Stomach (tissue), 9 donors: ENCODE data around the gene CCR3. TPM values are rescaled to one million over a fixed set of nuclear protein-coding genes. Genes with fewer than 3 reads are reported as not detected.

Source experiments
- DNase-seq, 2 donors: peaks; one replicate each; pipeline versions ENCODE4 v3.0.0 to v3.0.0-alpha.2; 2013 to 2019
- H3K27ac ChIP-seq, 5 donors: fragments of 200-600 bp in 4 of 5; sonication (generic) in 4 of 5; one replicate each; pipeline ENCODE4 v1.5.1; 2013 to 2019; ENCODE audit warnings: mild to moderate bottlenecking in 1 of 5, moderate library complexity in 1 of 5
- H3K27me3 ChIP-seq, 3 donors: fragments of 200-600 bp; sonication (generic); one replicate each; pipeline ENCODE4 v1.5.1; 2017 to 2019; ENCODE audit warnings: mixed run types in 1 of 3
- H3K36me3 ChIP-seq, 4 donors: fragments of 200-600 bp; sonication (generic); 1 replicate in 3 of 4; 2 replicates in 1 of 4; pipeline ENCODE4 v1.5.1; 2016 to 2019
- H3K4me1 ChIP-seq, 4 donors: fragments of 200-600 bp; sonication (generic); one replicate each; pipeline ENCODE4 v1.5.1; 2016 to 2019
- H3K4me3 ChIP-seq, 4 donors: fragments of 200-600 bp; sonication (generic) in 3 of 4; one replicate each; pipeline ENCODE4 v1.5.1; 2016 to 2019; ENCODE audit warnings: mild to moderate bottlenecking in 1 of 4
- H3K9me3 ChIP-seq, 4 donors: fragments of 200-600 bp; sonication (generic); one replicate each; pipeline ENCODE4 v1.5.1; 2016 to 2019
- CTCF ChIP-seq, 7 experiments: fragments of 450-650 bp in 4 of 7; fragments of 200-600 bp in 3 of 7; sonication (generic) in 3 of 7; IDR thresholded peaks; one replicate each; pipeline ENCODE4 v1.5.1; 2016 to 2019; ENCODE audit warnings: antibody characterized with exemption in 7 of 7, control low read depth in 2 of 7, mild to moderate bottlenecking in 1 of 7
- EP300 ChIP-seq: sonication (generic); formaldehyde crosslinking; IDR thresholded peaks from one replicate; pipeline ENCODE4 v1.6.1; 2017; ENCODE audit warnings: antibody characterized with exemption
- POLR2A ChIP-seq, 4 donors: fragments of 450-650 bp; IDR thresholded peaks; one replicate each; pipeline ENCODE4 v1.6.1; 2016; ENCODE audit warnings: antibody characterized with exemption in 4 of 4, control low read depth in 2 of 4, mild to moderate bottlenecking in 1 of 4, moderate library complexity in 1 of 4
- POLR2AphosphoS5 ChIP-seq, 3 donors: sonication (generic); formaldehyde crosslinking; IDR thresholded peaks; one replicate each; pipeline ENCODE4 v1.6.1; 2016; ENCODE audit warnings: antibody characterized with exemption in 3 of 3
- intact Hi-C: fragments of 100-400 bp; cut with DNase I; formaldehyde crosslinking; loops from one replicate; pipeline ENCODE4 v1.15.1; 2023; ENCODE audit warnings: low total_unique reads
- polyA plus RNA-seq, 3 donors: library from polyadenylated mRNA; stranded (reverse); fragments of 200-250 nt; gene quantifications; one replicate each; pipeline ENCODE4 v1.2.3, GENCODE V29; 2013
- total RNA-seq, 5 donors: library from RNA; depleted of rRNA; stranded (reverse); fragments of >200 nt; gene quantifications; one replicate each; pipeline versions ENCODE4 v1.1.0 to v1.2.3, GENCODE V29; 2014 to 2016
- donor health status: healthy with polysubstance abuse.
- donor health status: Bipolar disorder and iron deficiency.
- donor health status: healthy.

The CCR3 gene
- total and polyA plus RNA-seq, 8 donors = 0.05 to 8.9 (median 7.1) TPM; not detected in 5

GRCh38 chr3:46314517-46314916 lies 72.3 kb downstream of the CCR3 start:
- peaks cover 0 to 13% (median 0%) of the 10 kb centered on the region in 4 donors for H3K4me1 ChIP-seq
- no peaks in the 10 kb centered on the region for H3K9me3 ChIP-seq
- H3K27me3 ChIP-seq = no peaks in the 10 kb centered on the region
- intact Hi-C loops = no loop called here
- no peaks in the 10 kb centered on the region for H3K36me3 ChIP-seq
- H3K4me3 ChIP-seq = no peak overlapping the region
- no peak overlapping the region for H3K27ac ChIP-seq
- no peak for DNase-seq
- no peak for TF ChIP-seq CTCF (IDR thresholded peaks at IDR 0.05)
- TF ChIP-seq POLR2AphosphoS5 (IDR thresholded peaks at IDR 0.05) = no peak

GRCh38 chr3:46316206-46316605 lies 73.9 kb downstream of the CCR3 start:
- Histone ChIP-seq H3K4me3 (no peak overlapping the region), H3K27me3 (no peaks in the 10 kb centered on the region), H3K27ac (no peak overlapping the region), H3K36me3 (no peaks in the 10 kb centered on the region), H3K9me3 (no peaks in the 10 kb centered on the region), H3K4me1 (peaks cover 0 to 13% (median 0%) of the 10 kb centered on the region in 4 donors)
- no peak for DNase-seq
- intact Hi-C loops = no loop called here
- TF ChIP-seq POLR2A (IDR thresholded peaks at IDR 0.05) = no peak
- TF ChIP-seq EP300 = no peak
- TF ChIP-seq POLR2AphosphoS5 (IDR thresholded peaks at IDR 0.05) = no peak
- no peak for TF ChIP-seq CTCF (IDR thresholded peaks at IDR 0.05)

Other genes with a start within 250 kb of the CCR3 start
- 10 to 100 TPM; 18.0 to 97.4 (median 39.3) TPM for gene FYCO1, start 246.6 kb upstream of the CCR3 start, total RNA-seq
- gene FYCO1, start 246.6 kb upstream of the CCR3 start, polyA plus RNA-seq = 10 to 100 TPM; 10.7 to 11.8 (median 11.3) TPM
- under 1 TPM in 3 of 5 donors, not detected in 2; under 0.01 to 0.37 (median 0.14) TPM for gene XCR1, start 215.0 kb upstream of the CCR3 start, total RNA-seq
- under 1 TPM in 1 of 3 donors, not detected in 2; 0.03 TPM for gene XCR1, start 215.0 kb upstream of the CCR3 start, polyA plus RNA-seq
- gene CCR1, start 34.1 kb upstream of the CCR3 start, total RNA-seq = 1 to 10 TPM in 2 of 5 donors, not detected in 3; 1.4 to 2.6 TPM
- 1 to 10 TPM; 1.2 to 3.1 (median 2.6) TPM for gene CCR1, start 34.1 kb upstream of the CCR3 start, polyA plus RNA-seq
- 1 to 10 TPM in 1 of 5 donors, under 1 TPM in 1, not detected in 3; 0.37 to 2.5 TPM for gene CCR2, start 111.7 kb downstream of the CCR3 start, total RNA-seq
- under 1 TPM; 0.45 to 0.81 (median 0.61) TPM for gene CCR2, start 111.7 kb downstream of the CCR3 start, polyA plus RNA-seq
- gene CCR5, start 128.5 kb downstream of the CCR3 start, total RNA-seq = 1 to 10 TPM in 1 of 5 donors, under 1 TPM in 1, not detected in 3; 0.18 to 9.4 TPM
- gene CCR5, start 128.5 kb downstream of the CCR3 start, polyA plus RNA-seq = 1 to 10 TPM in 1 of 3 donors, under 1 TPM in 2; 0.44 to 2.0 (median 0.68) TPM
- gene CCRL2, start 164.8 kb downstream of the CCR3 start, total RNA-seq = 1 to 10 TPM in 2 of 5 donors, not detected in 3; 2.8 to 5.2 TPM
- gene CCRL2, start 164.8 kb downstream of the CCR3 start, polyA plus RNA-seq = 1 to 10 TPM in 2 of 3 donors, under 1 TPM in 1; 0.76 to 2.0 (median 1.5) TPM
- 100 to 1,000 TPM in 2 of 5 donors, 10 to 100 TPM in 2, under 1 TPM in 1; 0.58 to 275 (median 22.4) TPM for gene LTF, start 222.4 kb downstream of the CCR3 start, total RNA-seq
- gene LTF, start 222.4 kb downstream of the CCR3 start, polyA plus RNA-seq = 1,000 to 10,000 TPM in 1 of 3 donors, 100 to 1,000 TPM in 1, 1 to 10 TPM in 1; 8.1 to 1,112 (median 398) TPM